ENCODE results near the gene OTC. TPM values are rescaled to one million over a fixed set of nuclear protein-coding genes. Genes with fewer than 3 reads are reported as not detected.

The OTC gene
- polyA plus RNA-seq, 1 donor (not counting 4 experiments of a cell fraction or from before 2014, with no cell fraction given): not detected

- no peaks in the 10 kb centered on the region for H4K20me1 ChIP-seq (ENCODE audit: control insufficient read depth, extremely low read depth, insufficient read depth, low read length)
- no peak overlapping the region for H3K9ac ChIP-seq (ENCODE audit: control insufficient read depth, extremely low read depth, insufficient read depth, low read length)
- no peak overlapping the region for H3K4me2 ChIP-seq (ENCODE audit: control insufficient read depth, extremely low read depth, insufficient read depth, low read depth, low read length)
- H3K27ac ChIP-seq (ENCODE audit: control insufficient read depth, insufficient read depth, low read length): no peak overlapping the region
- no peaks in the 10 kb centered on the region for H3K36me3 ChIP-seq (ENCODE audit: control insufficient read depth in 2 of 2, extremely low read depth in 1 of 2, insufficient read depth in 2 of 2, low read length in 2 of 2)
- no peak overlapping the region for H3K4me3 ChIP-seq (ENCODE audit: control insufficient read depth in 2 of 3, extremely low read depth in 1 of 3, insufficient read depth in 2 of 3, low read depth in 1 of 3, low read length in 3 of 3)
- H3K27me3 ChIP-seq (ENCODE audit: control insufficient read depth, extremely low read depth, insufficient read depth, low read length): no peaks in the 10 kb centered on the region
- no peaks in the 10 kb centered on the region for H3K79me2 ChIP-seq (ENCODE audit: control insufficient read depth, insufficient read depth, low read length)
- no peak overlapping the region for H2AFZ ChIP-seq (ENCODE audit: control insufficient read depth, low read length)
- TF ChIP-seq, protein P1, sequence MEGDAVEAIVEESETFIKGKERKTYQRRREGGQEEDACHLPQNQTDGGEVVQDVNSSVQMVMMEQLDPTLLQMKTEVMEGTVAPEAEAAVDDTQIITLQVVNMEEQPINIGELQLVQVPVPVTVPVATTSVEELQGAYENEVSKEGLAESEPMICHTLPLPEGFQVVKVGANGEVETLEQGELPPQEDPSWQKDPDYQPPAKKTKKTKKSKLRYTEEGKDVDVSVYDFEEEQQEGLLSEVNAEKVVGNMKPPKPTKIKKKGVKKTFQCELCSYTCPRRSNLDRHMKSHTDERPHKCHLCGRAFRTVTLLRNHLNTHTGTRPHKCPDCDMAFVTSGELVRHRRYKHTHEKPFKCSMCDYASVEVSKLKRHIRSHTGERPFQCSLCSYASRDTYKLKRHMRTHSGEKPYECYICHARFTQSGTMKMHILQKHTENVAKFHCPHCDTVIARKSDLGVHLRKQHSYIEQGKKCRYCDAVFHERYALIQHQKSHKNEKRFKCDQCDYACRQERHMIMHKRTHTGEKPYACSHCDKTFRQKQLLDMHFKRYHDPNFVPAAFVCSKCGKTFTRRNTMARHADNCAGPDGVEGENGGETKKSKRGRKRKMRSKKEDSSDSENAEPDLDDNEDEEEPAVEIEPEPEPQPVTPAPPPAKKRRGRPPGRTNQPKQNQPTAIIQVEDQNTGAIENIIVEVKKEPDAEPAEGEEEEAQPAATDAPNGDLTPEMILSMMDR (optimal IDR thresholded peaks at IDR 0.05 in 1 of 3, IDR thresholded peaks at IDR 0.05 in 1 of 3, conservative IDR thresholded peaks at IDR 0.05 in 1 of 3; ENCODE audit: extremely low read depth in 1 of 3, insufficient read depth in 2 of 3, low read length in 3 of 3): no peak
- no peak for TF ChIP-seq EZH2 (IDR thresholded peaks at IDR 0.05; ENCODE audit: low read length)
- no peak for FAIRE-seq
- no peaks in the 10 kb centered on the region for H3K9me1 ChIP-seq (ENCODE audit: control insufficient read depth, extremely low read depth, insufficient read depth, low read length)
- dilution Hi-C loops (cut with MboI; ENCODE audit: extremely low pct_ligation_motif_present, low sequenced_read_pairs): no loop called here
- H3K4me1 ChIP-seq (ENCODE audit: control insufficient read depth, extremely low read depth, insufficient read depth, low read length): no peaks in the 10 kb centered on the region
- DNase-seq (ENCODE audit: low read depth, low spot score): no peak
- H3K9me3 ChIP-seq (ENCODE audit: control insufficient read depth, low read depth, low read length): no peaks in the 10 kb centered on the region
These were observed 5.6 kb downstream of the OTC start for GRCh38 chrX:38357747-38358673.

DNA sequence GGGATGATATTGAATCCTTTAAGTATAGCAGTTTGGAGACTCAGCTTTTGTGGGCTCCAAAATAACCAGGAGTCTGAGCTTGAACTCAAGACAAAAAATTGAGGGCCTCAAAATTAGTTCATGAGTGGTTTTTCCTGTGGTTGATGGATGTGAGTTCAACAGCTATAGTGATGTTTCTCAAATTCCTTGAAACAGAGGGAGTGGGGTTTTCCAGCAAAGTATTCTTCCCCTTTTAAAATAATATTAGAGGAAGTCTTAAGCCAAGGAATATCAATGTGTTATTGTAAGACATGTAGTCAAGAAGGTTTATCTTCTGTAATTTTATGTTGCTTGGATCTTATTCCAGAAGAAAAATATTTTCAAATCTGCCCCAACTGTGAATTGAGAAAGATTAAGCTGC is 10.6 kb downstream of the OTC start:
- H3K9me1 ChIP-seq (ENCODE audit: control insufficient read depth, extremely low read depth, insufficient read depth, low read length): no peaks in the 10 kb centered on the region
- DNase-seq (ENCODE audit: low read depth, low spot score): no peak
- H3K79me2 ChIP-seq (ENCODE audit: control insufficient read depth, insufficient read depth, low read length): no peaks in the 10 kb centered on the region
- no peaks in the 10 kb centered on the region for H4K20me1 ChIP-seq (ENCODE audit: control insufficient read depth, extremely low read depth, insufficient read depth, low read length)
- H3K36me3 ChIP-seq (ENCODE audit: control insufficient read depth in 2 of 2, extremely low read depth in 1 of 2, insufficient read depth in 2 of 2, low read length in 2 of 2): no peaks in the 10 kb centered on the region
- no peak overlapping the region for H2AFZ ChIP-seq (ENCODE audit: control insufficient read depth, low read length)
- no peak overlapping the region for H3K27ac ChIP-seq (ENCODE audit: control insufficient read depth, insufficient read depth, low read length)
- no peak for FAIRE-seq
- no peak overlapping the region for H3K4me2 ChIP-seq (ENCODE audit: control insufficient read depth, extremely low read depth, insufficient read depth, low read depth, low read length)
- no peak overlapping the region for H3K4me3 ChIP-seq (ENCODE audit: control insufficient read depth in 2 of 3, extremely low read depth in 1 of 3, insufficient read depth in 2 of 3, low read depth in 1 of 3, low read length in 3 of 3)
- no peak for TF ChIP-seq EZH2 (IDR thresholded peaks at IDR 0.05; ENCODE audit: low read length)
- TF ChIP-seq, protein P1 (optimal IDR thresholded peaks at IDR 0.05 in 1 of 3, IDR thresholded peaks at IDR 0.05 in 1 of 3, conservative IDR thresholded peaks at IDR 0.05 in 1 of 3; ENCODE audit: extremely low read depth in 1 of 3, insufficient read depth in 2 of 3, low read length in 3 of 3): no peak
- no peaks in the 10 kb centered on the region for H3K4me1 ChIP-seq (ENCODE audit: control insufficient read depth, extremely low read depth, insufficient read depth, low read length)
- H3K27me3 ChIP-seq (ENCODE audit: control insufficient read depth, extremely low read depth, insufficient read depth, low read length): no peaks in the 10 kb centered on the region
- no peak overlapping the region for H3K9ac ChIP-seq (ENCODE audit: control insufficient read depth, extremely low read depth, insufficient read depth, low read length)
- dilution Hi-C loops (cut with MboI; ENCODE audit: extremely low pct_ligation_motif_present, low sequenced_read_pairs): no loop called here
- no peaks in the 10 kb centered on the region for H3K9me3 ChIP-seq (ENCODE audit: control insufficient read depth, low read depth, low read length)
